NCI-H2081 (cell line): ENCODE results near the gene CCDC192.

ENCODE experiments used
- DNase-seq, 2 experiments: peaks; one replicate each; lab custom pipeline; 2025; lab: John Stamatoyannopoulos, UW

The CCDC192 gene

DNA sequence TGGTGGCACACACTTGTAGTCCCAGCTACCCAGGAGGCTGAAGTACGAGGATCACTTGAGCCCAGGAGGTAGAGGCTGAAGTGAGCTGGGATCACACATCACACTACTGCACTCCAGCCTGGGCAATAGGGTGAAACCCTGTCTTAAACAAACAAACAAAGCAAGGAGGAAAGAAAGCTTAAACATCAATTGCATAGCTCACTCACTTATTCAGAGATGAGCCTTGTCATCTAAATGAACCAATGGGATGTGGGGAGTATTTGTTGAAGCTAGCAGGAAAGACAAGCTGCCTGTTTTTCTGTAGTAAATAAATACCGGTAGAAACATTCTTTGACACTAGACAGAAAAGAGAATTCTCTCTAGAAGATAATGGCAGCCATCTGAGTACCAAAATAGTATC, 219.4 kb downstream of the CCDC192 start:
- no peak for DNase-seq

DNA sequence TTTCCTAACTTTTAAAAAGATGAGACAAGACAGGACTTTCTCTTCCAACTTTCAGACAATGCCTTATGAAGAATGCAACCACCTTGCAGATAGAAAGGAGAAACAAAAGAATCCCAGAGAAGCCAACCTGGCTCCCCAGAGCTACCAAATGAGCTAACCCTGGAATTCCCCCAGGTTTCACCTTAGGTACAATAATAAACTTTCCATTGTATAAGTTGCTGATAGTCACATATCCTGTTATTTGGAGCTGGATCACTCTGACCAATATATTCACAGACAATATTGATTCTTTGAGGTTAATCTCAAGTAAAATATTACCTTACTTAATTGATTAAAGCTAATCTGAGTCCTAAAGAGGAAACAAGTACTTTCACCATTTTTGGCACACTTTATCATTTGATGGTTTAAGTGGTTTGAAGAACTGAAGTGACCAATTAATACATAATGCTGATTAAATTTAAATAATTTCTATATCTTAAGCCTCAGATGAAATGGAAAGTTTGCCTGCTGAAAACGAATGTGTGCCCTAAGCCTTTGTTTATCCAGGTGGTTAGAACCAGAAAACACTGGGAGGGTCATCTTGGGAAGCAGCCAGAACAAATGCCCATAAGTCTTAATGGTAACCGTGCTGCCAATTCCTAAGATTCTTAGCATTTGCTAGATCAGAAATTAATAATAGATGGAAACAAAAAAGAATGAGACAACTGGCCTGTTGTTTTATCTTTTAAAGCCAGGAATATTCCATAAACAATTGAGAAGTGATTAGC, 220.8 kb downstream of the CCDC192 start:
- DNase-seq: no peak

DNA sequence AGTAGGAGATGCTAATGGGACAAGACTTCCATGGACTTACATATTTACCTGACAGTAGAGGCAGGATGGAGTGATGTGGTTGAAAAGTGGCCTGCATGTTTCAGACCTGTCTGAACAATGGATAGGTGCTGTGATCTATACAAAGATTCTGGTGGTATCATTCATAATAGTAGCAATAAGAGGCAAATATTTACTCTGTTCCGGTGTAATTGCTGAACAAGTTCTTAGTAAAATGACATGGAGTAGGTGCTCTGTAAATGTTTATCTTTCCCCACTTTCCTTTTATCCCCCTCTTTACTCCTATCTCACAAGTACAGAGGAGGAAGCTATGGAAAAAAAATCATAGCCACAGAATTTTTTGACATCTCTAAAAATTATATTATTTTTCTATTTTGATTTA, 221.4 kb downstream of the CCDC192 start:
- DNase-seq: peak in 1 of 2 experiments; percentile 22

DNA sequence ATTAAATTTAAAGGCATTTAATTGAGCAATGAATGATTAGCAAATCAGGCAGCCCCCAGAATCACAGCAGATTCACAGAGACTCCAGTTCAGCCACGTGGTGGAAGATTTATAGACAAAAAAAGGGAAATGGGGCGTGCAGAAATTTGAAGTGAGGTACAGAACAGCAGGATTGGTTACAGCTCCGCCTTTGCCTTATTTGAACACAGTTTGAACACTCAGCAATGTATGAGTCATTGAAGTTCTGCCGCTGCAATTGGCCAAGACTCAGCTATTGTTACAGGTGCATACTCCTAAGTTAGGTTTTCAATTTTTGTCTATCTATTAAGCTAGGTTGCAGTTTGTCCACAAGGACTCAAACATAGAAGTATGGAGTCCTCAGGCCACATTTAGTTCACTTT, 222.7 kb downstream of the CCDC192 start:
- DNase-seq: peak in 1 of 2 experiments; percentile 4

DNA sequence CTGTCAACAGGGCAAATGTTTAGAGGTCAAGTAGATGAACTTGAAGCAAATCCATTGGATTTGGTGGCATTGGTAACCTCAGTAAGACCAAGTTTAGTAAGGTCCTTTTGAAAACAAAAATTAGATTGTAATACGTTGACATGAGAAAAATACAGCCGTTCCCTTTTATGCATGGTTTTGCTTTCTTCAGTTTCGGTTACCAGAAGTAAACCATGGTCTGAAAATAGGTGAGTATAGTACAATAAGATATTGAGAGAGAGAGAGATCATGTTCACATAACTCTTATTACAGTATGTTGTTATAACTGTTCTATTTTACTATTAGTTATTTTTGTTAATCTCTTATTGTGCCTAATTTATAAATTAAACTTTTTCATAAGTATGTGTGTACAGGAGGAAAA, 223.8 kb downstream of the CCDC192 start:
- DNase-seq: no peak

DNA sequence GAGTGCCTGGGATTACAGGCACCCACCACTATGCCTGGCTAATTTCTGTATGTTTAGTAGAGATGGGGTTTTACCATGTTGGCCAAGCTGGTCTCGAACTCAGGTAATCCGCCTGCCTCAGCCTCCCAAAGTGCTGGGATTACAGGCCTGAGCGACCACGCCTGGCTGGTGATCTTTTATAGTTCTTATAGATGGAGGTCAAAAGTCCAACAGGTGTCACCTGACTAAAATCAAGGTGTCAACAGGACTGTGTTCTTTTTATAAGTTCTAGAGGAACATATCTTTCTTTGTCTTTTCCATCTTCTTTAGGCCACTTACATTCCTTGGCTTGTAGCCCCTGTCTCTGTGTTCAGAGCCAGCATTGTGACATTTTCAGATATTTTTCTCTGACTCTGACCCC, 224.9 kb downstream of the CCDC192 start:
- no peak for DNase-seq

DNA sequence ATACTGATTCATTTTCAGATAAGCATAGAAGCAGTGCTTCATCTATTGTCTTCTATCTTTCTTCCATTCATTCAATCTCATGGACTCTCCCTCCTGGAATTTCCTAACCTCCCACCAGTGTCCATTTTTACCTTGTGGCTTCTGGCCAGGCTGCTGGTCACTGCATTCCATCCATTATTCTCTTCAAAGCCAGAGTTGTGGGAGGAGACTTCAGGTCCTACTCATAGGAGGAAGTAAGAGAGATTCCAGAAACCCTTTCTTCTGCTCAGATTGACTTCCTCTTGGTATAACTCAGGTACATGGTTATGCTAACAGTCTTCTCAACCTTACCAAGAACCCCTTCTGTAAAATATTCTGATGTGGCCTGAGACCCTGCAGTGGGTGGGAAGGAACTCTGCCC, 227.1 kb downstream of the CCDC192 start:
- DNase-seq: no peak

DNA sequence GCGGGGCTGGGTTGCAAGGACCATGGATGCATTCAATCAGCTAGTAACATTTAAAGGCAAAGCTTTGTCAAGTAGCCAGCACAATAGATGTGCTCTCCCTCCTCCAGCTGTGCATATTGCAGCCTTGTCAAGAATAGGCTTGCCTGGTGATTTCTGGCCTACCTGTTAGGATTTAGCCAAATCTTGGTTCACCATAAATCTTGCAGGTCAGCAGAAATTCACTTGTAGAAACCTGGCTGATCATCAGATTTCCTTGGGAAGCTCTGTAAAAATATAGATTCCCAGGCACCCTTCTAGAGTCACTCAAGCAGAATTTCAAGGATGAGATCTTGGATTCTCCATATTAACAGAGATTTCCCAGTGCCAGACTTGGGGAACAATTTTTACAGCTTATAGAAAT, 228.2 kb downstream of the CCDC192 start:
- DNase-seq: no peak

DNA sequence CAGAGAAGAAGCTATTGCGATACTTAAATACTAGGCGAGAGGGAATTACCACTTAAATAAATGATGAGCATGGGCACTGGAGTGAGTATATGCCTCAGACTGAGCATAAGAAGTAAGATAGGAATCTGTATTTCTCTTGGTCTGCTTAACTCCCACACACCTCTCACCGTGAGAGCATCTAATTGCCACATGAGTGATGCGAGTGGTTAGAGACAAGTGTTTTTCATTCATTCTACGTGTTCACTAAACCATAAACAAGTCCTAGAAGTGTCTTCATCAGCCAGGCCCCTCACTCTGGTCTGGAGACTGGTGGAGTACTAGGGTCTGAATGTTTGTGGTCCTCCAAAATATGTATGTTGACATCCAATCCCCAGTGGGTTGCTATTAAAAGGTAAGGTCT, 230.2 kb downstream of the CCDC192 start:
- no peak for DNase-seq

DNA sequence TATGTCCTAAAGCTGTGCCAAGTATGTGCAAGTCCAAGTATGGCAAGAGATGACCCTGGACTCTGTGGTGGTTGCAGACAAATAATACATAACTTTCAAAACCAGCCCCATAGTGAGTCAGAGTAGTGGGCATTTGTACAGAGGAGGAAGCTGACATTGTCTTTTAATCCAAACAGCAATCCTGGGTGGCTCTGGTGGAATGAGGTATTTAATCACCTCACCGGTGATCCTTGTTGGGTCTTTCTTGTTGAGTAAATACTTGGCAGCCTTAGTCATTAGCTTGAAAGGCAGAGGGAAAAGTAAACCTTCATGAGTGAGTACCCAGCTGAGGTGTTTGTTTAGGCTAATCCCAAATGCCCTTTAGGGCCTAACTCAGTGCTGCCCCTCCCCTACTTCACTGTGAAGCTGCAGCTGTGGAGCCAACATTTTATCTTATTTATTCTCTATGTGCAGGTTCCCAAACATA, 231.6 kb downstream of the CCDC192 start:
- DNase-seq: peak; percentile 65 to 85

DNA sequence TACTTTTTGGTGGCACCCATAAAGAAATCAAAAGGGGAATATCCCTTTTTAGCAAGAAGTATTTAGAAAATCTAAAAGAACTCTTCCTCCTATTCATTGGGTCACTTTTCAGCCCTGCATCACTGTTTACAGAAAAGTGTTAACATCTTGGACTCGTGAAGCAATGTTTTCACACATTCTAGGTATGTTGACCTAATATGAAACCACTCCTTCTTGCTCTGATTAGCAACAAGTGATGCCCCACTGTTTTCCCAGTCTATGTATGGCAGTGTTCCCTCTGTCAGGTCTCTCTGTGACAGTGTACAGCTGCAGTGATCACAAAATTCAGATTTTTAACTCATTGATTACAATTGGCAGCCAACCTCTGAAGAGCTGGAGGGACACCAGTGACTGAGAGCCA, 232.2 kb downstream of the CCDC192 start:
- no peak for DNase-seq

DNA sequence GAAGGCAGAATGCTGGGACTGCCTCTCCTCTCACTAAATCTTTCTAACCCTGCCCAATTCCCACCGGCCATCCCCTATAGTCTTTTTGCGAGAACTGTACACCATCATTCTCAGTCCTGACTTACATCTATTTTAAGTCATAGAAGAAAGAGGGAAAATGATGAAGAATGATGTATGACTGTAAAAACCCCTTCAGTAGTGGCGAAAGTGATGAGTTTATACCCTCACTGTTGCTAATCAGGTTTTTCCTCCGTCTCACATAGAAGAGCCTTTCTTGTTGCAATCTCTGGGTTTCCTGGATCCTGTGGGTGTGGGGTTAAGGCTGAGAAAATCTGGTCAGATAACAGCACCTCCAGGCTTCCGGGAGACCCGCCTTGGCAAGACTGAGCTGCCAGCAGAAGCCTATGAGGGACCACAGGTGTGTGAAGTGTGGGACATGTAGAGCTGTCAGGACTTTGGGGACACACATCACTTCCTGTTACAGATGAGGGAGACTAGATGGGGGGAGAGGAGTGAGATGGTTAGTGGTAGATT, 233.3 kb downstream of the CCDC192 start:
- no peak for DNase-seq

DNA sequence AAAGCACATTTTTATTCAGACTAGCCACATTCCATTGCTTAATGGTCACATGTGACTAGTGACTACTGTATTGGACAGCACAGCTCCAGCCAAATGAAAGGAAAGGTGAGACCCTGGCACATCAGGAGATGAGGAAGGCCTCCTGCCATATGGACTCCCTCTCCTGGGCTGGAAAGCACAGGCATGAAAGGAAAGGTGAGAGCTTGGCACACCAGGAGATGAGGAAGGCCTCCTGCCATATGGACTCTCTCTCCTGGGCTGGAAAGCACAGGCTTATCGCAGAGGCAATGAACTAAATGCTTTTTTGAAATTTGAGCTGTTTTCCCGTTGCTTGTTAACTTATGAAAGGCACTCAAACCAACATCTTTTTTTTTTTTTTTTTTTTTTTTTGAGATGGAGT, 235.6 kb downstream of the CCDC192 start:
- DNase-seq: no peak

DNA sequence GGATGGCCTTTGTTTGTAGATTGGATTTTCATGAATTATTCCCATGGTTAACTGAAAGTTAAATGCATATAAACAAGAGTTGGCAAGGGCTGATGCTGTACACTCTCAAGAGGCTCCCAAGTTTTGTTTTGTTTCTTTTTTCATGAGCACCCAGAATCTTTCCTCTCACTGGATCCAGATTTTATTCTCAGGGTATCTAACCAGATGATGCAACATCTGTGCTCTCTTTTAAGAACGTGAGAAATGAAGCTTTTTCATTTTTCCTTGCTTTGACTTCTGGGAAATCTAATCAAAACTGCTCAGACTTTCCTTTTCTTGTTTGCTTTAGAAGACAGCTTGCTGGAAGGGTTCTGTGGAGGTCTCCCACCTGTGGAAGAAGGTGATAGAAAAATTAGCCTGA, 237.7 kb downstream of the CCDC192 start:
- no peak for DNase-seq

DNA sequence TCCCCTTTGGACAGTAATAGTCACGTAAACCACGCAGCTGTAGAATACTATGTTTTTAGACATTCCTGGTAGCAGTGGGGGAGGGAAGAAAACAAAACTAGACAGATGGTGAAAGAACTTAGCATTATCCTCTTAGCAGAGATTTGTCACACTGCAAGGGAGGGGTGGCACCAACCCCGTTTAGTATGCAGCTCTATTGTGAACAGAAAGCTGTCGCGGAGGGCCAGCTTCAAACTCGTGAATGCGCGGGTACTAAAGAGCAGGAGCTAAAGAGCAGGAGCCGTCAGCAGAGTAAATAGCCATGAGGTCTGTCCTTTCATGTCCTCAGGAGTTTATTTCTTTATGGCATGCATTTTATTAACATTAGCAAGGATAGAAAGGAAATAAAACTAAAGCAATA, 238.5 kb downstream of the CCDC192 start:
- peak; percentile 8 to 48 for DNase-seq

DNA sequence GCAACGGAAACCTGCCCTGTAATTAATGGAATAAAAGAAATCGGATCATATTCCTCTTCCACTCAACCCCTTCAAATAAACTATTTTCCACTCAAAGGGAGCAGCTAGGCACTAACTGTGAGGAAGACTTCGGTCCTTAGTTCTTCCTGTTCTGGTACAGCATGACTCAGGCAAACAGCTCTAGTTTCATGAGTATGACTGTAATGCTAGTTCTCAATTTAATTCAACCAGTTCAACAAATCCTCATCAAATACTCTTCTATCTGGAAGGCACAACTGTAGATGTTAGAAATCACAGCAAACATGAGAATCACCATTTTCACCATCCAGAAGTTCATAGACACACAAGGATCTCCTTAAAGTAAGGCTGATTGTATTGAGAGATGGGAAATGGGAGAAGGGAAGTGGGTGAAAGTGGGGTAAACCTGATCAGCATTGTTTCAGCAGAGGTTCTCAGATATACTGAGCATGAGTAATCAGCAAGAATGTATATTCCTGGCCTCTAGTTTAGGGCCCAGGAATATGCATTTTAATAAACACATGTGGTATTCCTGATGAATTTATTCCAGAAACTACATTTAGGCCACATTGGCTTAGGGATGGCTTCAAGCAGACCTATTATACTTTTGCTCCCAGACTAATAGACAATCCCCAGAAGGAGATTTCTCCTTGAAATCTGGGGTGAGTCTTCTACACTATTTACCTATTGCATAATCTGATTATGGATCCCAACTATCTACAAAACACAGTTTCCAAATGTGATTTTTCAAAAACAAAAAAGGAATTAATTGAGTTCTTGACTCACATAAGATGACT, 239.3 kb downstream of the CCDC192 start:
- peak; percentile 50 to 67 for DNase-seq

DNA sequence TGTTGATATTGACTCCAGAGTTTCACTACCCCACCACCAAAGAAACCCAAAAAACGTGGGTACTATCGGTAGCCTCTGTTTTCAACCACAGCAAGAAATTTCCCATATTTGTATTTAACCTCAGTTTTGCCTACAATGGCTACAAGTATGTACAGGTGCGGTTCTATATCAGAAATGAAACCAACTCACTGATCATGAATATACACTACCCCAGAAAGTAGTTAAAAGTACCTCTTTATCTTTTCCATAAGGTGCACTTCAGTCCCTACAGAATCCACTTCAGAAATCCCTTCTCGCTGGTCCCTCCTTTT, 239.8 kb downstream of the CCDC192 start:
- no peak for DNase-seq

DNA sequence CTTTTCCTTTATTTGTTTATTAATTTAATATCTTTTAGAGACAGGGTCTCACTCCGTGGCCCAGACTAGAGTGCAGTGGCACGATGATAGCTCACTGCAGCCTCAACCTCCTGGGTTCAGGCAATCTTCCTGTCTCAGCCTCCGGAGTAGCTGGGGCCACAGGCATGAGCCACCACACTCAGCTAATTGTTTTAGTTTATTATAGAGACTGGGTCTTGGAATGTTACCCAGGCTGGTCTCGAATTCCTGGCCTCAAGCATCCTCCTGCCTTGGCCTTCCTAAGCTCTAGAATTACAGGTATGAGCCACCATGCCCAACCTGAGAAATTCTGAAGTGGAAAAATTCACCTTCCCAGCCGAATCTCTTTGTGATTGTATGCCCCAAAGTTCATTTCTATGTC, 240.9 kb downstream of the CCDC192 start:
- DNase-seq: no peak

DNA sequence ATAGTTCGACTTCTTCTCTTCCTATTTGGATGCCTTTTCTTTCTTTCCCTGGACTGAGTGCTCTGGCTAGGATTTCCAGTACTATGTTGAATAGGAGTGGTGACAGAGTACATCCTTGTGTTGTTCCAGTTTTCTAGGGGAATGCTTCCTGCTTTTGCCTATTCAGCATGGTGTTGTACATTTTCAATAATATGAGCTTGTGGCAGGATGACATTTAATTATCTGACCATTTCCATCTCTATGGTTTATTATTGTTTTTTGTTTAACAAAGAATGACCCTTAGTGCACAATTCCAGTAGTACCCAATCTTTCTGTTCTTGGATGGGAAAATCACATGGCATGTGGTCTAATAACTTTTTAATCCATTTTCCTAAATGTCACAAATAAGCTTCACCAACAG, 244.8 kb downstream of the CCDC192 start:
- no peak for DNase-seq

DNA sequence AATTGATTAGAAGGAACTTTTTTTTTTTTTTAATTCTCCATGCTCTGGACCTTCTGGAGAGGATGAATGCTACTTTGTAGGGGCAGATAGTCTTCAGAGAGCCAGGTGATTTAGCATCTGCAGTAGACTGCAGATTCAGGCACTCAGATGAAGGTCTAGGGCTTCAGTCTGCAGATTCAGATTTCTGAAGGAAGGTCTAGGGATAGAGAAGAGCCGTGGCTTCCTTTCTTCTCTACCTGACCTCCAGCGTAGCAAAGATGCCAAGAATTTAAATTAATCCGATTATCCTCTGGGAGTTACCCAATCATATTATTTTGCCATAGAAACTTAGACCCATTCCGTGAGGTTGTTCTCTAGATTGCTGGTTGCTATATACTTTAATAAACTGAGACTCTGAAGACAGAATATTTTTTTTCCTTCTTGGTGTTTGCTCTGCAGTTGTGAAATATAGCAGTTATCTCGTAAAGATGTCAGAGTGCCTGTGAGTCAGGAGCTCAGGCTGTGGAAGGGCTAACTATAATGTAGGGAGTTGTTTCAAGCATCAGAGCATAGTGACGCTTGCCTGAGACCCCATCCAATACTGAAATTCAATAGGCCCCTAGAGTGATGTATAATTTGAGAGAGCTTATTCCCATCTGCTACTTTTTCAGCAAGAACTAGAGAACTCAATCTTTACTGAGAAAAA, 247.7 kb downstream of the CCDC192 start:
- DNase-seq: no peak

DNA sequence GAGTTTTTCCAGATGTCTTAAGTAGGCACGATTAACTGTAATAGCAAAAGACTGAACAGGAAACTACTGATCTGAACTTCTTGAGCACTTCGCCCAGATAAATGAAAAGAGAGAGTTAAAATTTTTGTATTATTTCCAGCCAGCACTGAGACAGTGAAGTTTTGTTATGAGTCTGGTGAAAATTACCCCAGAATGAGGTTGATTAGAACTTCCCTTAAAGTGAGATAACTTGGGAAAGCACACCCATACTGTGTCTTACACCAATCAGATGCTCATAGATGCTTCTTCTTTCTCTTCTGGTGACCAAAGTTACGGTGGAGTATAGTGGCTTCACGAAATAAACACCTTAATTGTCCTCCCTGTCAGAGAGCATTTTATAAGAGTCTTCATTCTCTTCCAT, 248.6 kb downstream of the CCDC192 start:
- DNase-seq: no peak

DNA sequence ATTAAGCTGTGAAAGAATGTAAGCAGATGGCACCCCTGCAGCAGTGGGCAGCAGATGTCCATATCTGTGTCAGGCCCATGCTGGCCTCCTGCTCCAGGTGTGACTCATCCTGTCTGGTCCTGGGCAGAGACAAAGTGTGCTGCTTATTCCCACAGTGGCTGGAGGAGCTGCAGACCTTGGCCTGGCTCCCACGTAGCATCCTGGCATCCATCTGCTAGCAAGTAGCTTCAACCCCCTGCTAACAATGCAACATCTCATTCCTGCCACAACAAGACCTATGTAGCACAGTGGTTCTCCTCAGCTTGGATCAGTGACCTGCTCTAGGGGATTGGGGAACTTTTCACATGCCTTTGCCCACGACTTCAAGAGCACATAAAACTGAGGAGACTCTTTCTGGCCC, 254.0 kb downstream of the CCDC192 start:
- no peak for DNase-seq
